Suprapubic skin (tissue), 3 donors: ENCODE results near the gene MAN2B2.
"Not testable (repeated sequence)": the region's sequence is repeated elsewhere in the genome, so short reads cannot be mapped to it uniquely, and the experiment has no call there.

Experiments
- CTCF ChIP-seq, 2 donors: fragments of 200-600 bp in 1 of 2; fragments of 450-650 bp in 1 of 2; sonication (generic) in 1 of 2; IDR thresholded peaks; one replicate each; pipeline ENCODE4 v1.5.1; 2016 to 2019; ENCODE audit warnings: antibody characterized with exemption in 2 of 2, mild to moderate bottlenecking in 1 of 2, moderate library complexity in 1 of 2
- POLR2A ChIP-seq, 2 donors: fragments of 450-650 bp; IDR thresholded peaks; one replicate each; pipeline ENCODE4 v1.6.1; 2017; ENCODE audit warnings: antibody characterized with exemption in 2 of 2, mild to moderate bottlenecking in 2 of 2, moderate library complexity in 2 of 2

GRCh38 chr4:6654211-6654610 is 79.2 kb downstream of the MAN2B2 start:
- not testable (repeated sequence) for TF ChIP-seq CTCF, POLR2A (IDR thresholded peaks at IDR 0.05)
